B cell (primary cell): ENCODE data around the gene ASCL5.

Experiments used
- CTCF ChIP-seq: fragments of 200-600 bp; IDR thresholded peaks from one replicate; pipeline ENCODE4 v1.8.0; 2022; ENCODE audit warnings: antibody characterized with exemption, mild to moderate bottlenecking
- EZH2 ChIP-seq: IDR thresholded peaks from 2 replicates; pipeline ENCODE4 v1.6.1; 2012; ENCODE audit warnings: borderline replicate concordance, low read depth, mild to moderate bottlenecking, moderate library complexity, low read length; ENCODE audit not compliant: insufficient read depth, poor library complexity, severe bottlenecking

GRCh38 chr1:201110616-201111015, 16.4 kb downstream of the ASCL5 start:
- TF ChIP-seq EZH2: no peak
- TF ChIP-seq CTCF: no peak
